HepG2 (cell line): ENCODE measurements around the gene HNRNPC. TPM values are rescaled to one million over a fixed set of nuclear protein-coding genes. Genes with fewer than 3 reads are reported as not detected.

Experiments
- ETV6 ChIP-seq: sonication (generic); formaldehyde crosslinking; conservative IDR thresholded peaks from 2 replicates; pipeline ENCODE4 v1.4.0; 2020; ENCODE audit warnings: missing genetic modification reagents
- FOXP1 ChIP-seq, 2 experiments: fragments of 450-650 bp in 1 of 2; IDR thresholded peaks; 2 replicates each; pipeline ENCODE4 v1.6.1; 2017 to 2018; ENCODE audit warnings: antibody characterized with exemption in 1 of 2
- GATAD2A ChIP-seq: IDR thresholded peaks from 2 replicates; pipeline ENCODE4 v1.6.1; 2016
- HNF4G ChIP-seq, 2 experiments: sonication (generic) in 1 of 2; formaldehyde crosslinking in 1 of 2; IDR thresholded peaks; 2 replicates each; pipeline versions ENCODE4 v1.4.0 to v1.6.1; 2011 to 2020; ENCODE audit warnings: borderline replicate concordance in 2 of 2, low read depth in 2 of 2, mild to moderate bottlenecking in 2 of 2, low read length in 1 of 2, missing genetic modification reagents in 1 of 2, moderate library complexity in 1 of 2
- MXD4 ChIP-seq: IDR thresholded peaks from 2 replicates; pipeline ENCODE4 v1.6.1; 2016; ENCODE audit warnings: mild to moderate bottlenecking, missing biosample characterization, missing genetic modification reagents
- RAD21 ChIP-seq: fragments of 450-650 bp; formaldehyde crosslinking; IDR thresholded peaks from 2 replicates; pipeline ENCODE4 v1.5.0; 2020; ENCODE audit warnings: mild to moderate bottlenecking
- SIX4 ChIP-seq: sonication (generic); formaldehyde crosslinking; IDR thresholded peaks from 2 replicates; pipeline ENCODE4 v1.4.0; 2020; ENCODE audit warnings: missing genetic modification reagents
- SMAD3 ChIP-seq: sonication (generic); formaldehyde crosslinking; IDR thresholded peaks from 2 replicates; pipeline ENCODE4 v1.4.0; 2020; ENCODE audit warnings: missing genetic modification reagents
- ZNF20 ChIP-seq: sonication (generic); formaldehyde crosslinking; IDR thresholded peaks from 2 replicates; pipeline ENCODE4 v1.4.0; 2020; ENCODE audit warnings: mild to moderate bottlenecking, moderate library complexity, missing genetic modification reagents
- ZNF24 ChIP-seq: fragments of 450-650 bp; IDR thresholded peaks from 2 replicates; pipeline ENCODE4 v1.6.1; 2017; ENCODE audit warnings: antibody characterized with exemption, mild to moderate bottlenecking
- ZNF264 ChIP-seq: sonication (generic); formaldehyde crosslinking; IDR thresholded peaks from 2 replicates; pipeline ENCODE4 v1.4.0; 2020; ENCODE audit warnings: missing genetic modification reagents
- ZNF282 ChIP-seq: fragments of 450-650 bp; IDR thresholded peaks from 2 replicates; pipeline ENCODE4 v1.6.1; 2018; ENCODE audit not compliant: partially characterized antibody
- ZNF382 ChIP-seq: sonication (generic); formaldehyde crosslinking; IDR thresholded peaks from 2 replicates; pipeline ENCODE4 v1.5.0; 2020; ENCODE audit warnings: missing genetic modification reagents, mild to moderate bottlenecking, borderline replicate concordance
- ZNF510 ChIP-seq: sonication (generic); formaldehyde crosslinking; IDR thresholded peaks from 2 replicates; pipeline ENCODE4 v1.4.0; 2020; ENCODE audit warnings: low read depth, mild to moderate bottlenecking, missing genetic modification reagents
- ZNF570 ChIP-seq: sonication (generic); formaldehyde crosslinking; IDR thresholded peaks from 2 replicates; pipeline ENCODE4 v1.4.0; 2020; ENCODE audit warnings: mild to moderate bottlenecking, missing genetic modification reagents, borderline replicate concordance
- ZSCAN21 ChIP-seq: sonication (generic); formaldehyde crosslinking; IDR thresholded peaks from 2 replicates; pipeline ENCODE4 v1.8.0; 2022; ENCODE audit warnings: mild to moderate bottlenecking, missing genetic modification reagents, moderate library complexity, borderline replicate concordance
- polyA plus RNA-seq, 8 experiments: library from polyadenylated mRNA; depleted of rRNA in 3 of 8; stranded (reverse) in 7 of 8; unstranded in 1 of 8; fragments of >200 nt; fragmentation: Illumina TruSeq in 4 of 8; extraction: Trizol in 4 of 8; gene quantifications; 2 replicates each; pipeline versions ENCODE4 v1.2.1 to v1.2.3, GENCODE V29; 2011 to 2016; ENCODE audit warnings: low read depth in 4 of 8, missing spikeins in 1 of 8, mixed read lengths in 1 of 8; ENCODE audit not compliant: insufficient read depth in 1 of 8
- total RNA-seq, 5 experiments: library from RNA; depleted of rRNA; stranded (reverse); fragments of >200 nt; fragmentation: Illumina TruSeq; extraction: Trizol; gene quantifications; 2 replicates each; pipeline ENCODE4 v1.2.3, GENCODE V29; 2016; ENCODE audit warnings: low read depth in 1 of 5
- TF ChIP-seq, protein P1 (sequence below): sonication (generic); formaldehyde crosslinking; IDR thresholded peaks from 2 replicates; pipeline ENCODE4 v1.5.1; 2020; ENCODE audit warnings: missing genetic modification reagents, mild to moderate bottlenecking, borderline replicate concordance
- TF ChIP-seq, protein P2 (sequence below): sonication (generic); formaldehyde crosslinking; IDR thresholded peaks from 2 replicates; pipeline ENCODE4 v1.8.1; 2023; ENCODE audit warnings: missing genetic modification reagents, mild to moderate bottlenecking, borderline replicate concordance
- TF ChIP-seq, protein P3 (sequence below): sonication (generic); formaldehyde crosslinking; IDR thresholded peaks from 2 replicates; pipeline ENCODE4 v1.5.0; 2020; ENCODE audit warnings: missing genetic modification reagents
- TF ChIP-seq, protein P4 (sequence below): sonication (generic); formaldehyde crosslinking; conservative IDR thresholded peaks from 2 replicates; pipeline ENCODE4 v1.5.0; 2020; ENCODE audit warnings: missing genetic modification reagents

HNRNPC gene
- total and polyA plus RNA-seq, 2 of the 13 experiments (the other 11 are each of a cell fraction or from before 2014, with no cell fraction given) = 628 to 1,099 TPM

DNA sequence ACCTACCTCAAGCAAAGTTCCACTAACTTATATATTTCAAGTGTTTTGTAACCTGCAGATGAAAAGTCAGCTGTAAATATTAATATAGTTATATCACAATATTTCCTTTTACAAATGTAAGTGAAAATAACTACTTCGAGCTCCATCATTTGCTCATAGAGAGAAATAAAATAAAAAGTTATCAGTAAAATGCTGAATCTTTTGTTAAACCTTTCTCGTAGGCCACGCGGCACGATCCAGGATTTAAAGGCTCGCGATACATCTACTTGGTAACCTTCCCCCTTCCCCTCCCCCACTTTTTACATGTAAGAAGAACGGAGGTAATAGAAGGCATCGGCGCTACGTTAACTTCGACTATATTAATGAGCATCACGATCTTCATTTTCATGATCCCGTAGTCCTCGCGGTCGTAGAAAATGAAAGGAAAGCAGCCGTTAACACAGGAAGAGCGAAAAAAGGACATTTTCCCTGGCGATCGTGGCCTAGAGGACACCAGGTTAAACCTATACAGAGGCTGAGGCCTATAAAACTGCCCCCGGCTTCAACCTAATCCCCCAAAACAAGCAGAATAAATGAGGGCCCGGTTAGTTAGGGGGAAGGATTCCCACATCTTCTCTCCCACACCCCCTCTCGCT lies 508 bp downstream of the HNRNPC start (continued):
- TF ChIP-seq, protein P1, sequence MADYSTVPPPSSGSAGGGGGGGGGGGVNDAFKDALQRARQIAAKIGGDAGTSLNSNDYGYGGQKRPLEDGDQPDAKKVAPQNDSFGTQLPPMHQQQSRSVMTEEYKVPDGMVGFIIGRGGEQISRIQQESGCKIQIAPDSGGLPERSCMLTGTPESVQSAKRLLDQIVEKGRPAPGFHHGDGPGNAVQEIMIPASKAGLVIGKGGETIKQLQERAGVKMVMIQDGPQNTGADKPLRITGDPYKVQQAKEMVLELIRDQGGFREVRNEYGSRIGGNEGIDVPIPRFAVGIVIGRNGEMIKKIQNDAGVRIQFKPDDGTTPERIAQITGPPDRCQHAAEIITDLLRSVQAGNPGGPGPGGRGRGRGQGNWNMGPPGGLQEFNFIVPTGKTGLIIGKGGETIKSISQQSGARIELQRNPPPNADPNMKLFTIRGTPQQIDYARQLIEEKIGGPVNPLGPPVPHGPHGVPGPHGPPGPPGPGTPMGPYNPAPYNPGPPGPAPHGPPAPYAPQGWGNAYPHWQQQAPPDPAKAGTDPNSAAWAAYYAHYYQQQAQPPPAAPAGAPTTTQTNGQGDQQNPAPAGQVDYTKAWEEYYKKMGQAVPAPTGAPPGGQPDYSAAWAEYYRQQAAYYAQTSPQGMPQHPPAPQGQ (CRISPR knock-in tag) = peak; percentile 69; the same call in 1 of the 2 replicates
- no peak for TF ChIP-seq SMAD3
- no peak for TF ChIP-seq FOXP1 (IDR thresholded peaks at IDR 0.05)
- no peak for TF ChIP-seq FOXP1 (CRISPR knock-in tag; IDR thresholded peaks at IDR 0.05)
- TF ChIP-seq ZNF264 (CRISPR knock-in tag) = no peak
- no peak for TF ChIP-seq ZSCAN21 (CRISPR knock-in tag)
- no peak for TF ChIP-seq ZNF282
- no peak; the same call in 1 of the 2 replicates for TF ChIP-seq GATAD2A
- TF ChIP-seq ZNF382 (CRISPR knock-in tag) = no peak
- no peak; the same call in 1 of the 2 replicates for TF ChIP-seq ZNF24
- TF ChIP-seq HNF4G (IDR thresholded peaks at IDR 0.05; ENCODE audit: borderline replicate concordance, low read depth, low read length) = no peak
- TF ChIP-seq HNF4G (CRISPR knock-in tag; IDR thresholded peaks at IDR 0.05; ENCODE audit: borderline replicate concordance, low read depth) = no peak
- no peak for TF ChIP-seq ZNF570 (CRISPR knock-in tag)
- peak; percentile 64; the same call in 1 of the 2 replicates for TF ChIP-seq RAD21
- TF ChIP-seq ZNF20 (CRISPR knock-in tag) = no peak
- TF ChIP-seq SIX4 = no peak
- TF ChIP-seq, protein P2, sequence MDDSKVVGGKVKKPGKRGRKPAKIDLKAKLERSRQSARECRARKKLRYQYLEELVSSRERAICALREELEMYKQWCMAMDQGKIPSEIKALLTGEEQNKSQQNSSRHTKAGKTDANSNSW (CRISPR knock-in tag) = no peak
- TF ChIP-seq, protein P3, sequence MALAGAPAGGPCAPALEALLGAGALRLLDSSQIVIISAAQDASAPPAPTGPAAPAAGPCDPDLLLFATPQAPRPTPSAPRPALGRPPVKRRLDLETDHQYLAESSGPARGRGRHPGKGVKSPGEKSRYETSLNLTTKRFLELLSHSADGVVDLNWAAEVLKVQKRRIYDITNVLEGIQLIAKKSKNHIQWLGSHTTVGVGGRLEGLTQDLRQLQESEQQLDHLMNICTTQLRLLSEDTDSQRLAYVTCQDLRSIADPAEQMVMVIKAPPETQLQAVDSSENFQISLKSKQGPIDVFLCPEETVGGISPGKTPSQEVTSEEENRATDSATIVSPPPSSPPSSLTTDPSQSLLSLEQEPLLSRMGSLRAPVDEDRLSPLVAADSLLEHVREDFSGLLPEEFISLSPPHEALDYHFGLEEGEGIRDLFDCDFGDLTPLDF = no peak
- TF ChIP-seq MXD4 (CRISPR knock-in tag) = no peak
- no peak for TF ChIP-seq ETV6 (CRISPR knock-in tag)
- TF ChIP-seq ZNF510 (CRISPR knock-in tag) = no peak
- TF ChIP-seq, protein P4, sequence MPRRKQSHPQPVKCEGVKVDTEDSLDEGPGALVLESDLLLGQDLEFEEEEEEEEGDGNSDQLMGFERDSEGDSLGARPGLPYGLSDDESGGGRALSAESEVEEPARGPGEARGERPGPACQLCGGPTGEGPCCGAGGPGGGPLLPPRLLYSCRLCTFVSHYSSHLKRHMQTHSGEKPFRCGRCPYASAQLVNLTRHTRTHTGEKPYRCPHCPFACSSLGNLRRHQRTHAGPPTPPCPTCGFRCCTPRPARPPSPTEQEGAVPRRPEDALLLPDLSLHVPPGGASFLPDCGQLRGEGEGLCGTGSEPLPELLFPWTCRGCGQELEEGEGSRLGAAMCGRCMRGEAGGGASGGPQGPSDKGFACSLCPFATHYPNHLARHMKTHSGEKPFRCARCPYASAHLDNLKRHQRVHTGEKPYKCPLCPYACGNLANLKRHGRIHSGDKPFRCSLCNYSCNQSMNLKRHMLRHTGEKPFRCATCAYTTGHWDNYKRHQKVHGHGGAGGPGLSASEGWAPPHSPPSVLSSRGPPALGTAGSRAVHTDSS (CRISPR knock-in tag) = no peak
